Epithelial cell of proximal tubule (primary cell): Measurements from ENCODE around the gene TFE3. TPM values are rescaled to one million over a fixed set of nuclear protein-coding genes. Genes with fewer than 3 reads are reported as not detected.

Source experiments
- DNase-seq: peaks from one replicate; pipeline ENCODE4 v3.0.0-alpha.2; 2011; ENCODE audit warnings: low read depth
- H3K4me3 ChIP-seq: 2 replicates; pipeline ENCODE4 v1.5.1; 2011; ENCODE audit warnings: low read depth, mild to moderate bottlenecking, low read length
- CTCF ChIP-seq: conservative IDR thresholded peaks from 2 replicates; pipeline ENCODE4 v1.5.1; 2012; ENCODE audit warnings: low read depth, mild to moderate bottlenecking, low read length
- total RNA-seq: library from RNA; depleted of rRNA; stranded (reverse); fragments of >200 nt; gene quantifications from 2 replicates; pipeline ENCODE4 v1.2.3, GENCODE V29; 2015

TFE3 gene
- total RNA-seq, 1 donor from 2014 or later: 51.8 TPM

DNA sequence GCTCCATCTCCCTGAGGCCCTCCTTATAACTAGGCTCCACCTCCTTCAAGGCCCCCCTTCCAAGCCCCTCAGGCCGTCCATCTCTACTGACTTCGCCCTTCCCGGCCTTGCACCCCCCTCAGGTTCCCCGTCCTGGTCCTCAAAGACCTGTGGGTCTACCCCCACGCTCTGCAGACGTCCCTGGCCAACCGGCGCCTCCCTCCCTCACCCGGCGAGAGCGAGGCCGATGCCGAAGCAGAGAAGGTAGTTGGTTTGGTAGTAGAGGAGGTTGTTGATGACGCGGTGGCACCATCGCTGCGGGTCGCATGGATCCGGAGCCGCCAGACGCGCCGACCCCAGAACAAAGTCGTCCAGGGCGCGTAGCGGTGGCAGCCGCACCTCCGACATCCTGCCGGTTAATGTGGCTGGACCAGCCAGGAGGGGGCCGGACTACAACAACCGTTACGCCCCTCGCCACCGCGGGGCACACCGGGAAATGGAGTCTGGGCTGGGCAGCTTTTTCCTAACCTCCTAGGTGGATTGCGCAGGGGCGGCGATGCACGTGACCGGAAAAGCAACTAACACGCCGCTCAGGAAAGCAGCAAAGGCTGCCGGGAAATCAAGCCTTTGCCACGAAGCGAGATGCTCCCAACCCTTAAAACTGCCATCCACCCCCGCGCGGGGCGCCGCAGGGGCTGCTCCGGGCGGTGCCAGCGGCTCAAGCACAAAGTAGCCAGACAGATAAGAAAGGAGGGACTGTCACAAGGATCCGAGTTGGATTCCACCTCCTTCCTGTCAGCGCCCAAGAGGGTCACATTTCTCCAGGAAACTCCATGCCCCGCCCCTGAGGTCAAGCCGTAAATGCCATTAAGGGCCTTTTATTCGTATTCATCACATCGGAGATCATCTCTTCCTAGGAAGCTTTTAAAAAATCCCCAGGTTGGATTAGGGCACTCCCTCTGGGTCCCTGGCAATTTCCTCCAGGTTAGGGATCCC lies 30.7 kb upstream of the TFE3 start, which contains the start of gene PRAF2:
Gene PRAF2 (minus strand): TSS at position 402 of the 975 bp plus-strand sequence. CDS start 15 bp downstream, at position 387.
- H3K4me3 ChIP-seq: peak within 1 kb of the TSS; percentile 71
- TF ChIP-seq CTCF: no peak
- DNase-seq: peak; percentile 12

- TF ChIP-seq CTCF: no peak
- DNase-seq: no peak
- peak overlapping the region; percentile 71 for H3K4me3 ChIP-seq
Measured at GRCh38 chrX:49072712-49073095, 29.5 kb upstream of the TFE3 start.

DNA sequence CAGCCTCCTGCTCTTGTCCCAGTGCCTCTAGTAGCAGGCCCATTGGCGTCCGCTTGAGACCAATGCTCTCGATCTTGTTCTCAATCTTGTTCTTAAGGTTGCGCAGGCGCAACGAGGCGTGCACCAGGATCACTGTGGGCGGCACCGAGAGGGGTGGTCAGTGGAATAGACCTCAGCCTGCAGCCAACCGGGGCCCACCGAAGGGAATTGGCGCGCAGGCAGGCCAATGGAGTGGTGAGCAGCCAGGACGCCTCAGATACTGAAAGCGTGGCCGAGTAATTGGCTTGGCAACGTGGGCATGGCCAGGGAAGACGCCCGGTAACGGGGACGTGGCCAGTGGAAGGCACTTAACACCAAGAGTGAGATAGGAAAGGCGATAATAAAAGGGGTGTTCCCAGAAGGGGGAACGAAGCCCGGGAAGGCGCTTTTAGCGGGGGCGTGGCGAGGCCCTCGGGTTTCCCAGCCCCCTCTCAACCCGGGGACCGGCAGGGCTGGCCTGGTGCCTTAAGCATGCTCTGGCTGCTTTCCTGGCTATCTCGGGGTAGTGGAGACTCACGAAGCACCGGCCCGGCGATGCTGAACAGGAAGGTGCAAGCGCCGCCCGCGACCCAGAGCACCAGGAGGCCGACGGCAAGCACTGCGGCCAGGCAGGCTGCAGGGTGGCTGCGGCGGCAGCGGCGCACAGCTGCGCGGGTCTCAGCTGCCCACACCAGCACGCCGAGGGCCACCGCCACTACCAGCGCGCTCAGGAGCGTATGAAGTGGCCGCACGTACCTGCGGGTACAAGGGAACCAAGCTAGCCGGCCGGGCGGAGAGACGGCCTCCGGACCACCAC lies 28.9 kb upstream of the TFE3 start:
- DNase-seq: no peak
- H3K4me3 ChIP-seq: peak overlapping the region; percentile 71

DNA sequence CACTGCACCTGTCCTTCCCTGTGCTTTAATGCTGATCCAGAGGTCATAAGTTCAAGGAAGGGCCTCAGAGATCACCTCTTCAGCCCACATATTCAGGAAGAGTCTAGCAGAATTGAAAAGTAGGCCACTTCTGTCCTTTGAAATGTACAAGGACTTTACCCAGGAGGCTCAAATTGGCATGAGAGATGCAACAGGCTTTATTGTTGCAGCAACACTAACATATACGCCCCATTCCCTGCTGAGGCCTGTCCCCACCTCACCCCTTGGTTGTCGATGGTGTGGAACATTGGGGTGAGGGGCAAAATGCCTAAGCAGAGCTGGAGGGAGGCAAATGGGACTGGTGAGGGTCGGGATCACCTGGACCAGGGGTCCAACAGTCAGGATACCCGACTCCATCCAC lies 27.8 kb upstream of the TFE3 start:
- no peak overlapping the region for H3K4me3 ChIP-seq
- no peak for DNase-seq
- TF ChIP-seq CTCF: no peak

More for the DNA sequence above, 28.9 kb upstream of the TFE3 start:
- TF ChIP-seq CTCF: no peak

GRCh38 chrX:49069038-49069437 lies 25.9 kb upstream of the TFE3 start:
- TF ChIP-seq CTCF: no peak

DNA sequence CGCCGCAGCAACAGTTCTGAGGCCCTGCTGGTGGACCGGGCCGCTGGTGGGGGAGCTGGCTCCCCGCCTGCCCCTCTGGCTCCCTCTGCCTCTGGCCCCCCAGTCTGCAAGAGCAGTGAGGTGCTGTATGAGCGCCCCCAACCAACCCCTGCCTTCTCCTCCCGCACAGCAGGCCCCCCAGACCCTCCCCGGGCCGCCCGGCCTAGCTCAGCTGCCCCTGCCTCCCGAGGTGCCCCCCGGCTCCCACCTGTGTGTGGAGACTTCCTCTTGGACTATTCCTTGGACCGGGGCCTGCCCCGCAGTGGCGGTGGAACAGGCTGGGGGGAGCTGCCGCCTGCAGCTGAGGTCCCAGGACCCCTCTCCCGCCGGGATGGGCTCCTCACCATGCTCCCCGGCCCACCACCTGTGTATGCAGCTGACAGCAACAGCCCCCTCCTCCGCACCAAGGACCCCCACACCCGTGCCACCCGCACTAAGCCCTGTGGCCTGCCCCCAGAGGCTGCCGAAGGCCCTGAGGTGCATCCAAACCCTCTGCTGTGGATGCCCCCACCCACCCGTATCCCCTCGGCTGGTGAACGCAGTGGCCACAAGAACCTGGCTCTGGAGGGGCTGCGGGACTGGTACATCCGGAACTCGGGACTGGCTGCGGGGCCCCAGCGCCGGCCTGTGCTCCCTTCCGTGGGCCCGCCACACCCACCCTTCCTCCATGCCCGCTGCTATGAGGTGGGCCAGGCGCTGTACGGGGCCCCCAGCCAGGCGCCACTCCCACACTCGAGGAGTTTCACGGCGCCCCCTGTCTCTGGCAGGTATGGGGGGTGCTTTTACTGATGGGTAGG lies 24.3 kb upstream of the TFE3 start:
- TF ChIP-seq CTCF: no peak
- DNase-seq: no peak
- H3K4me3 ChIP-seq: no peak overlapping the region

More at GRCh38 chrX:49069038-49069437, 25.9 kb upstream of the TFE3 start:
- no peak overlapping the region for H3K4me3 ChIP-seq
- DNase-seq: no peak
